Measurements from ENCODE around the gene FOXO1.

GRCh38 chr13:40535345-40535836 is 131.1 kb downstream of the FOXO1 start:
- no peak for TF ChIP-seq ZNF274 (IDR thresholded peaks at IDR 0.05; ENCODE audit: low read depth, low read length)
- TF ChIP-seq YY1 (IDR thresholded peaks at IDR 0.05; ENCODE audit: insufficient read depth, insufficient read length): no peak
- no peak for TF ChIP-seq SUZ12 (IDR thresholded peaks at IDR 0.05; ENCODE audit: extremely low read depth, insufficient read depth, insufficient read length)
